KMS-11 (cell line): ENCODE measurements around the gene OR12D3.

ENCODE experiments used
- H2AFZ ChIP-seq: fragments of 200-600 bp; sonication (generic); 2 replicates; pipeline ENCODE4 v1.6.1; 2016; ENCODE audit warnings: antibody characterized with exemption, mixed run types, low read depth
- H3K27ac ChIP-seq: fragments of 200-600 bp; sonication (generic); 2 replicates; pipeline ENCODE4 v1.6.1; 2016; ENCODE audit warnings: mild to moderate bottlenecking, mixed run types
- H3K27me3 ChIP-seq: fragments of 200-600 bp; sonication (generic); 2 replicates; pipeline ENCODE4 v1.6.1; 2017; ENCODE audit warnings: mild to moderate bottlenecking, low read depth, mixed run types, moderate library complexity; ENCODE audit not compliant: insufficient read depth
- H3K36me3 ChIP-seq: fragments of 200-600 bp; sonication (generic); 2 replicates; pipeline ENCODE4 v1.6.1; 2017; ENCODE audit warnings: mild to moderate bottlenecking, mixed run types; ENCODE audit not compliant: insufficient read depth
- H3K4me1 ChIP-seq: fragments of 200-600 bp; sonication (generic); 2 replicates; pipeline ENCODE4 v1.6.1; 2016; ENCODE audit warnings: mild to moderate bottlenecking, low read depth, mixed run types; ENCODE audit not compliant: poor library complexity, severe bottlenecking
- H3K4me2 ChIP-seq: fragments of 200-600 bp; sonication (generic); 2 replicates; pipeline ENCODE4 v1.7.0; 2016; ENCODE audit warnings: mild to moderate bottlenecking, mixed run types
- H3K4me3 ChIP-seq: fragments of 200-600 bp; sonication (generic); IDR thresholded peaks from 2 replicates; pipeline ENCODE4 v1.6.1; 2017; ENCODE audit warnings: low read depth, low read length, mixed read lengths; ENCODE audit not compliant: insufficient read depth
- H3K79me2 ChIP-seq: fragments of 200-600 bp; sonication (generic); 2 replicates; pipeline ENCODE4 v1.6.1; 2016; ENCODE audit warnings: low read depth, mixed run types; ENCODE audit not compliant: insufficient read depth
- H3K9ac ChIP-seq: fragments of 200-600 bp; sonication (generic); 2 replicates; pipeline ENCODE4 v1.6.1; 2016; ENCODE audit warnings: mild to moderate bottlenecking, mixed run types
- H4K20me1 ChIP-seq: fragments of 200-600 bp; sonication (generic); 2 replicates; pipeline ENCODE4 v1.6.1; 2016; ENCODE audit warnings: mild to moderate bottlenecking, mixed run types; ENCODE audit not compliant: insufficient read depth
- CTCF ChIP-seq: fragments of 200-600 bp; sonication (generic); conservative IDR thresholded peaks from 2 replicates; pipeline ENCODE4 v1.6.1; 2017; ENCODE audit warnings: low read depth, mild to moderate bottlenecking, antibody characterized with exemption, low read length, moderate library complexity, mixed read lengths

OR12D3 gene

GRCh38 chr6:29375191-29375590 lies at the start of gene OR12D3:
Gene OR12D3 (minus strand): TSS chr6:29375291. CDS start chr6:29375287, 4 bp downstream.
- Histone ChIP-seq H3K4me2 (no peak within 1 kb of the TSS), H3K27ac (no peak within 1 kb of the TSS), H3K4me1 (no peaks in the 10 kb centered on the region), H4K20me1 (no peaks in the 10 kb centered on the region), H2AFZ (no peak within 1 kb of the TSS), H3K36me3 (no peaks in the 10 kb centered on the region), H3K27me3 (no peaks in the 10 kb centered on the region), H3K79me2 (no peaks in the 10 kb centered on the region), H3K9ac (no peak within 1 kb of the TSS), H3K4me3 (no peak within 1 kb of the TSS)
- no peak for TF ChIP-seq CTCF

DNA sequence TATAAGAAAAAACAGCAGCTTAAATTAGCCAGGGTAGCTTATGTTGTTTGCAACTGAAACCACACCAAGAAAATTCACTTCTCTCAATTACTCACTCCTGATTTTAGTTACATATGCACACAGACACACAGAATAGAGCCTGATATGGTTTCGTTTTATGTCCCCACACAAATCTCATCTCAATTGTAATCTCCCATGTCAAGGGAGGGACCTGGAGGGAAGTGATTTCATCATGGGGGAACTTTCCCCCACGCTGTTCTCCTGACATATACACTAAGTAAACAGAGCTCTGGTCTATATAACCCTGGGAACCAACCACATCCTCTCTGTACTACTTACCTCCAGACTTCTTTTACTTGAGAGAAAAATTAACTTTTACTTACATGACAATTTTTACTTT lies 49.5 kb upstream of the OR12D3 start:
- no peak overlapping the region for H3K4me3 ChIP-seq
- H3K4me2 ChIP-seq, result no peak overlapping the region
- no peak overlapping the region for H3K9ac ChIP-seq
- no peak overlapping the region for H2AFZ ChIP-seq
- no peaks in the 10 kb centered on the region for H4K20me1 ChIP-seq
- H3K27me3 ChIP-seq, result no peaks in the 10 kb centered on the region
- H3K36me3 ChIP-seq, result no peaks in the 10 kb centered on the region
- no peaks in the 10 kb centered on the region for H3K79me2 ChIP-seq
- TF ChIP-seq CTCF, result no peak
- H3K27ac ChIP-seq, result no peak overlapping the region
- no peaks in the 10 kb centered on the region for H3K4me1 ChIP-seq

GRCh38 chr6:29424168-29424567 lies 49.1 kb upstream of the OR12D3 start:
- no peaks in the 10 kb centered on the region for H4K20me1 ChIP-seq
- H3K27me3 ChIP-seq, result no peaks in the 10 kb centered on the region
- TF ChIP-seq CTCF, result no peak
- no peak overlapping the region for H3K4me3 ChIP-seq
- H3K4me2 ChIP-seq, result no peak overlapping the region
- no peak overlapping the region for H2AFZ ChIP-seq
- H3K4me1 ChIP-seq, result no peaks in the 10 kb centered on the region
- H3K79me2 ChIP-seq, result no peaks in the 10 kb centered on the region
- no peaks in the 10 kb centered on the region for H3K36me3 ChIP-seq
- H3K9ac ChIP-seq, result no peak overlapping the region
- H3K27ac ChIP-seq, result no peak overlapping the region

DNA sequence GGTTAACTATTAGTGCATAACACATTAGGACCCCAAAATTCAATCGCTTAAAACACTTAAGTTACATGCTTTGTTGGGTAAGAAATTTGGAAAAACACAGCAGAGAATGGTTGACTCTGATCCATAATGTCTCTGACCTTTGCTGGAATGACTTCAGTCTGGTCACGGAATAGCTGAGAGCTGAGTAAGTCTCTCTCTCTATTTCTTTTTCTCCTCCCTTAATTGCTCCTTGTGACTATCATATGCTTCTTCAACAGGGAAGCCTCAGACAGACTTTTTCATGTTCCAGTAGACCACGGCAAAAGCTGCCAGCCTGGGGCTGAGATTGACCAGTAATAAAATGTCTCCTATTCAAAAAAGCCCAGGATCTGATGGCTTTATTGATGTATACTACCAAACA lies 44.4 kb upstream of the OR12D3 start:
- Histone ChIP-seq H2AFZ (no peak overlapping the region), H3K4me3 (no peak overlapping the region), H3K9ac (no peak overlapping the region), H4K20me1 (no peaks in the 10 kb centered on the region), H3K27ac (no peak overlapping the region), H3K27me3 (no peaks in the 10 kb centered on the region), H3K4me2 (no peak overlapping the region), H3K36me3 (no peaks in the 10 kb centered on the region), H3K4me1 (no peaks in the 10 kb centered on the region), H3K79me2 (no peaks in the 10 kb centered on the region)
- no peak for TF ChIP-seq CTCF
